ENCODE measurements around the gene CLEC16A.

GRCh38 chr16:11179574-11179973 lies 235.2 kb downstream of the CLEC16A start:
- TF ChIP-seq, protein P1, sequence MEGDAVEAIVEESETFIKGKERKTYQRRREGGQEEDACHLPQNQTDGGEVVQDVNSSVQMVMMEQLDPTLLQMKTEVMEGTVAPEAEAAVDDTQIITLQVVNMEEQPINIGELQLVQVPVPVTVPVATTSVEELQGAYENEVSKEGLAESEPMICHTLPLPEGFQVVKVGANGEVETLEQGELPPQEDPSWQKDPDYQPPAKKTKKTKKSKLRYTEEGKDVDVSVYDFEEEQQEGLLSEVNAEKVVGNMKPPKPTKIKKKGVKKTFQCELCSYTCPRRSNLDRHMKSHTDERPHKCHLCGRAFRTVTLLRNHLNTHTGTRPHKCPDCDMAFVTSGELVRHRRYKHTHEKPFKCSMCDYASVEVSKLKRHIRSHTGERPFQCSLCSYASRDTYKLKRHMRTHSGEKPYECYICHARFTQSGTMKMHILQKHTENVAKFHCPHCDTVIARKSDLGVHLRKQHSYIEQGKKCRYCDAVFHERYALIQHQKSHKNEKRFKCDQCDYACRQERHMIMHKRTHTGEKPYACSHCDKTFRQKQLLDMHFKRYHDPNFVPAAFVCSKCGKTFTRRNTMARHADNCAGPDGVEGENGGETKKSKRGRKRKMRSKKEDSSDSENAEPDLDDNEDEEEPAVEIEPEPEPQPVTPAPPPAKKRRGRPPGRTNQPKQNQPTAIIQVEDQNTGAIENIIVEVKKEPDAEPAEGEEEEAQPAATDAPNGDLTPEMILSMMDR (IDR thresholded peaks at IDR 0.05) = no peak
- TF ChIP-seq EZH2phosphoT487 (IDR thresholded peaks at IDR 0.05) = no peak
